Large intestine (tissue), 3 donors: Measurements from ENCODE around the gene GPX4. TPM values are rescaled to one million over a fixed set of nuclear protein-coding genes. Genes with fewer than 3 reads are reported as not detected.

Experiments
- DNase-seq, 2 donors: peaks; one replicate each; pipeline versions ENCODE4 v3.0.0 to v3.0.0-alpha.2; 2013
- H3K27ac ChIP-seq: one replicate; pipeline ENCODE4 v1.5.1; 2013; ENCODE audit warnings: low read length
- H3K27me3 ChIP-seq: 2 replicates; pipeline ENCODE4 v1.6.1; 2013; ENCODE audit warnings: low read length; ENCODE audit not compliant: control insufficient read depth, insufficient read depth
- H3K36me3 ChIP-seq: 2 replicates; pipeline ENCODE4 v1.6.1; 2013; ENCODE audit warnings: low read length; ENCODE audit not compliant: control insufficient read depth, insufficient read depth
- H3K4me1 ChIP-seq: one replicate; pipeline ENCODE4 v1.6.1; 2013; ENCODE audit warnings: low read length; ENCODE audit not compliant: control insufficient read depth, insufficient read depth
- H3K4me3 ChIP-seq: one replicate; pipeline ENCODE4 v1.5.1; 2013; ENCODE audit warnings: low read length
- H3K9me3 ChIP-seq: one replicate; pipeline ENCODE4 v1.6.1; 2013; ENCODE audit warnings: mild to moderate bottlenecking, low read depth, low read length, moderate library complexity; ENCODE audit not compliant: control insufficient read depth
- WGBS: methylation state at CpG from one replicate; pipeline ENCODE4 v1.1.5; 2013; ENCODE audit warnings: low lambda C conversion rate; ENCODE audit not compliant: insufficient coverage; 5-methylcytosine and 5-hydroxymethylcytosine counted together
- polyA plus RNA-seq: library from polyadenylated mRNA; unstranded; fragments of 120-200 nt; gene quantifications from one replicate; pipeline ENCODE4 v1.2.1, GENCODE V29; 2013

GPX4 gene
- polyA plus RNA-seq, 1 donor: 394 TPM

GRCh38 chr19:1085053-1085658, 18.6 kb upstream of the GPX4 start:
- peaks cover 25% of the 10 kb centered on the region for H3K9me3 ChIP-seq
- H3K4me1 ChIP-seq: peaks cover 21% of the 10 kb centered on the region
- no peak for DNase-seq
- H3K4me3 ChIP-seq: no peak overlapping the region
- H3K27me3 ChIP-seq: peaks cover 5% of the 10 kb centered on the region
- WGBS: 74% methylated on average over 3 of the region's 8 CpGs
- H3K36me3 ChIP-seq: peaks cover 36% of the 10 kb centered on the region
- H3K27ac ChIP-seq: no peak overlapping the region

- no peak overlapping the region for H3K4me3 ChIP-seq
- H3K9me3 ChIP-seq: peaks cover 22% of the 10 kb centered on the region
- no peak overlapping the region for H3K27ac ChIP-seq
- no peak for DNase-seq
- peaks cover 5% of the 10 kb centered on the region for H3K27me3 ChIP-seq
- peaks cover 21% of the 10 kb centered on the region for H3K4me1 ChIP-seq
- WGBS: no CpG with 5 or more reads among the region's 38 CpGs
- H3K36me3 ChIP-seq: peaks cover 39% of the 10 kb centered on the region
Measured at GRCh38 chr19:1085676-1086442, 17.9 kb upstream of the GPX4 start.

- no peaks in the 10 kb centered on the region for H3K27me3 ChIP-seq
- peaks cover 14% of the 10 kb centered on the region for H3K9me3 ChIP-seq
- H3K27ac ChIP-seq: no peak overlapping the region
- WGBS: no CpG with 5 or more reads among the region's 21 CpGs
- DNase-seq: no peak
- no peak overlapping the region for H3K4me3 ChIP-seq
- H3K4me1 ChIP-seq: peaks cover 19% of the 10 kb centered on the region
- H3K36me3 ChIP-seq: peaks cover 46% of the 10 kb centered on the region
Measured at GRCh38 chr19:1086613-1087012, 17.2 kb upstream of the GPX4 start.

- H3K9me3 ChIP-seq: peaks cover 13% of the 10 kb centered on the region
- no peak for DNase-seq
- no peak overlapping the region for H3K27ac ChIP-seq
- H3K27me3 ChIP-seq: no peaks in the 10 kb centered on the region
- WGBS: 50% methylated on average over 2 of the region's 27 CpGs
- H3K4me1 ChIP-seq: peaks cover 15% of the 10 kb centered on the region
- H3K36me3 ChIP-seq: peaks cover 53% of the 10 kb centered on the region
- no peak overlapping the region for H3K4me3 ChIP-seq
Measured at GRCh38 chr19:1087813-1088415, 15.9 kb upstream of the GPX4 start.

GRCh38 chr19:1088416-1089010, 15.3 kb upstream of the GPX4 start:
- Histone ChIP-seq H3K9me3 (peaks cover 13% of the 10 kb centered on the region), H3K27me3 (no peaks in the 10 kb centered on the region), H3K27ac (no peak overlapping the region), H3K36me3 (peaks cover 59% of the 10 kb centered on the region), H3K4me1 (peaks cover 13% of the 10 kb centered on the region), H3K4me3 (no peak overlapping the region)
- no CpG with 5 or more reads among the region's 27 CpGs for WGBS
- DNase-seq: no peak

GRCh38 chr19:1089126-1089771, 14.5 kb upstream of the GPX4 start:
- H3K36me3 ChIP-seq: peaks cover 63% of the 10 kb centered on the region

GRCh38 chr19:1089891-1090290, 13.9 kb upstream of the GPX4 start:
- Histone ChIP-seq H3K4me3 (no peak overlapping the region), H3K4me1 (peaks cover 11% of the 10 kb centered on the region), H3K27me3 (no peaks in the 10 kb centered on the region), H3K27ac (no peak overlapping the region), H3K9me3 (peaks cover 13% of the 10 kb centered on the region), H3K36me3 (peaks cover 63% of the 10 kb centered on the region)
- DNase-seq: no peak
- WGBS: no CpG with 5 or more reads among the region's 22 CpGs

More at GRCh38 chr19:1089126-1089771, 14.5 kb upstream of the GPX4 start:
- H3K9me3 ChIP-seq: peaks cover 13% of the 10 kb centered on the region
- H3K4me3 ChIP-seq: no peak overlapping the region
- DNase-seq: no peak
- H3K27me3 ChIP-seq: no peaks in the 10 kb centered on the region
- H3K27ac ChIP-seq: no peak overlapping the region
- no CpG with 5 or more reads among the region's 32 CpGs for WGBS
- peaks cover 13% of the 10 kb centered on the region for H3K4me1 ChIP-seq

- Histone ChIP-seq H3K36me3 (peaks cover 58% of the 10 kb centered on the region), H3K9me3 (peaks cover 9% of the 10 kb centered on the region), H3K27ac (no peak overlapping the region), H3K27me3 (no peaks in the 10 kb centered on the region), H3K4me3 (no peak overlapping the region), H3K4me1 (peaks cover 17% of the 10 kb centered on the region)
- WGBS: no CpG with 5 or more reads among the region's 38 CpGs
- DNase-seq: no peak
Measured at GRCh38 chr19:1090731-1091543, 12.9 kb upstream of the GPX4 start.

GRCh38 chr19:1091544-1092175, 12.1 kb upstream of the GPX4 start:
- no CpG with 5 or more reads among the region's 27 CpGs for WGBS
- Histone ChIP-seq H3K36me3 (peaks cover 52% of the 10 kb centered on the region), H3K9me3 (peaks cover 8% of the 10 kb centered on the region), H3K27ac (no peak overlapping the region), H3K27me3 (no peaks in the 10 kb centered on the region), H3K4me3 (no peak overlapping the region), H3K4me1 (peaks cover 17% of the 10 kb centered on the region)
- DNase-seq: no peak
